ENCODE data around the gene CAMTA1.

Gene CAMTA1

DNA sequence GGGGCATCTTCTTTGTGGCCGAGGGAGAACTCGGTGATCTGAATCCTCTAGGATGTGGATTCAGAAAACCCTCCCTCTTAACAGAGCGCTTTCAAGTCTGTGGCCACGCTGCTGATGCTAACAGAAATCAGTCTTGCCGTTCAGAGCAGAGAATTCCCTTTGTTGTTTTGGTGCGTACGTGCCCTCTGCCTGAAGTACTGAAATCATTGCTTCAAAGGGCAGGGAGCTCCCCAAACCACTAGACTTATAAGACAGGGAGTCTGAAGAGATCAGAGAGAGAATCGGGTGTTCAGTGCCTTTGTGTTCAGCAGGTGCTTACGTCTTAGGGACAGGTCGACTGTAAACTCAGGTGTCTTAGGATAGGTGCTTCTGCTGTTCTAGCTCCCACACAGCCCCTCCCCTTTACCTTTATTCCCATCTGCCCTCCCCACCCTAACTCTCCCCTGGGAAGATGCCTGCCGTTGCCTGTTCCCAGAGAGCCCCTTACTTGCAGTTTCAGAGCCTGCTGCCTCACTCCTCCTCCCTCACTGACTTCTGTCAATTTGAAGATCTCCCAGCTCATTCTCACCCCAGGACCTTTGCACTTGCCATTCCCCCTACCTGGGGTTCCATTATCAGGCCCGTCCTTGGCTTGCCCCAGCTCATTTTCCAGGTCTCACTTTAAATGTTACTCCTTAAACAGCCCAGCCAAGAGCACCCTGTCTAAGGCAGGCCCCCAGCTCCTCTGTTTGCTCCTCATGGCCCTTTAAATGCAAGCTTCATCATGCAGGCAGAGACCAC is 143.0 kb downstream of the CAMTA1 start:
- DNase-seq (ENCODE audit: low spot score) = no peak

DNA sequence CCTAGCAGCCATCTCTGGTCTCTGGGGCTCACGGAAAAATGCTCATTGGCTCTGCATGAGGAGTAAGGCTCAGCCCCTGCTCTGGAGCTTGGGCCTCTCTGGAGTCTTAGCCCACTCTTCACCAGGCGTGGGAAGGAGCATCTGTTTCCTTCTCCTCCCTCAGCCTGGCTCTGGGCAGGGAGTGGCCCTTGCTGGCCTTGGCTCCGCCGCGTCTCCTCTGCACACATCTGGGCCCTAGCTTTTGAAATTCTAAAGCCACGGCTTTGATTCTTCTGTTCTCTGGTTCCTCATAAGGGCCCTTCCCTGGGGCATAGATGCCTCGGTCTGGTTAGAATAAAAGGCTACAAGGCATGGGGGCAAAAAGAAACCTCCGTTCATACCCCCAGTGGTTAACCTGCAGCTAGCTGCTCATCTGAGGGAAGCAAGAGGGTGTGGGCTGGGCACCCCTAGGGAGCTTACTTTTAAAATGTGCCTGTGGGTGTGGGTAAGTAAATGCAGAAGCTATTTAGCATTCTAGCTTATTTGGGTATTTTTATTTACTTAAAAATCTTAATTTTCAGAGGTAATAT is 145.6 kb downstream of the CAMTA1 start:
- no peak for DNase-seq (ENCODE audit: low spot score)

DNA sequence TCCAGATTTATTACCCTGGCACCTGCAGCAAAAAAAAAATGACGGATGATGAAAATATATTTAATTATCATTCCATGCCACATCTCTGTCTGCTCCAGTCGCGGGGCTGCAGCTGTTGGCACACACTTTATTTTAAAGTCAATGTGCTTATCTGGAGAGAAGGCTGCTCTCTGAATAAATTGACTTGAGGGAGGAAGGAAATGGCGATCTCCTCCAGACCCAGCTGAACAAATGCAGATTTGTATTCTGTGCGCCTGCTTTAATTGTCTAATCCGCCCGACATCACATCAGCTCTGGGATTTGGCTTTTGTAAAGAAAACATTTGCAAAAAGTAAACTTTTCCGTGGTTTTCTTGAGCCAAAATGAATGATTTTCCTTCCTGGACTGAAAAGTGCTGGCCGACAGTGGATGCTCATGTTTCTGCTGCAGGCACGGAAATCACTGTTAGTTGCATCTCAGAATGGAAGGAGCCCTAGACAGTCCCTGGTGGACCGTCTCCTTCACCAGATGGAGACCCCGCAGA is 150.2 kb downstream of the CAMTA1 start:
- DNase-seq (ENCODE audit: low spot score) = no peak

GRCh38 chr1:6935911-6936690 is 150.8 kb downstream of the CAMTA1 start:
- DNase-seq (ENCODE audit: low spot score) = no peak

DNA sequence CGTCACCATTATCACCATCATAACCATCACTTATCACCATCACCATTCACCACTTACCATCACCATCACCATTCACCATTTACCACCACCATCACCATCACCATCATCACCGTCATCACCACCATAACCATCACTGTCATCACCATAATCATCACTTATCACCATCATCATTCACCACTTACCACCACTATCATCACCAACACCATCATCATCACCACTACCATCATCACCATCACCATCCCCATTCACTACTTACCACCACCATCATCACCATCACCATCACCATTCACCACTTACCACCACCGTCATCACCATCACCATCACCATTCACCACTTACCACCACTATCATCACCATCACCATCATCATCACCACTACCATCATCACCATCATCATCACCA is 151.8 kb downstream of the CAMTA1 start:
- DNase-seq (ENCODE audit: low spot score) = no peak

DNA sequence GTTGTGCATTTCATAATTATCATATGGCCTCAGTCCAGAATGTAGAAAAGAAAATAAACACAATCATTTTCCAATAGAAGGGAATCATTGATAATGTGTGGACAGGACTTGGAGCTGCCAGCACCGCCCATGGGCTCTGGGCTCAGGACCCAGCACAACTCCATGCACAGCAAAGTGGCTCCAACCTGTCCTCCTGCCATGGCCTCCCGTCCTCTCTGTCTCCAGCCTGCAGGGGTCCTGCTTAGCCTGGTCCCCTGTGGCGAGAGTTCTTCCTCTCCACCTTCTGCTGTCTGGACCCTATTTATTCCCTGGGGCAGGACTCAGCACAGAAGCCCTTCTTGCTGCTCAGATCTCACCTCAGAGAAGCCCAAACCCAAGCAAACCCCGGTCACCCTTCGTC is 154.1 kb downstream of the CAMTA1 start:
- DNase-seq (ENCODE audit: low spot score) = no peak

DNA sequence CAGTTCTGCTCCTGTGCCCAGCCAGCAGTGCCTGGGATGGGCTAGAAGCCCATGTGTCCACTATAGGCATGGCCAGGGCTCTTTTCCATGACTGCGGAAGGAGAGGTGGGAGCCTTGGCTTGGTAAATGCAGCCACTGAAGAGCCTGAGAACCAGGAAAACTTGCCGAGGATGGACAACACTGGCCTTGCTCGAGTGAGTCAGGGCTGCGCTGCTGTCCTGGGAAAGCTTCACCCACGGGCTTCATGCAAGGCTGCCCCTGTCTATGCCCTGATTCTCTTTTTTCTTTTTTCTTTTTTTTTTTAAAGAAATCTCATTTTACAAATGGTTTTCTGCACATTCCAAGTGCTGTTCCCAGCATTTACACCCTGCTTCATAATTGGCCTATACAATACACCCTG is 156.5 kb downstream of the CAMTA1 start:
- DNase-seq (ENCODE audit: low spot score) = no peak

- DNase-seq (ENCODE audit: low spot score) = no peak
Observed at GRCh38 chr1:6942990-6943389, 157.7 kb downstream of the CAMTA1 start.

DNA sequence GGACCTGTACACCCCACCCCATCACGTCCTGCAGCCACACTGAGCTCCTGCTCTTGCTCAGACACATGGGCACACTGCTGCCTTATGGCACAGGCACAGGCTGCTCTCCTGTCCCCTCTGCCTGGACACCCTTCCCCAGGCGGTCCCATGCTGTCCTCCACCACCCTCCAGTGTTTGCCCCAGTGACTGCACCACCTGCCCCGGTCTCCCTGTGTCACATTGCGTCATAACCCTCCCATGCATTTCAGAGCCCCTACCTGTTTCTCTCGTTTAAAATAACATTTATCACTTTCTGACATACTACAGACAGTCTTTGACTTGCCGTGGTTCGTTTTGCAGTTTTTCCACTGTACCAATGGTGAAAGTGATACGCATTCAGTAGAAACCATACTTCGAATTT is 159.2 kb downstream of the CAMTA1 start:
- no peak for DNase-seq (ENCODE audit: low spot score)

- no peak for DNase-seq (ENCODE audit: low spot score)
Observed at GRCh38 chr1:6947952-6948351, 162.7 kb downstream of the CAMTA1 start.

DNA sequence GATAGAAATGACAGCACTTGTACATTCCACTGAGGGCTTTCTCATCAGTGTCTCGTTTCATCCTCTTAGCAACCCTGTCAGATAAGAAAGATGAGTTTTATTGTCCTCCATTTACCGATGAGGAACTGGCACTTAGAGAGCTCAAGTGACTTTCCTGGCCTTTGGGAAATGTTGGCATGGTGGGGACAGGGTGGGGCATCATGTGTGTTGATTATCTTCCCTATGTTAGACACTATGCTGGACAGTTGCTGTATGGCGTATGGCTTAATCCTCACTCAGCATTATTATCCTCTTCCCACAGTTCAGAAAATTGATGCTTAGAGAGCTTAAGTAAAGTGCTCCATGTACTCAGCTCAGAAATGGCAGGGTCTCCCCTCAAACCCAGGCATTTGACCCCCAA is 163.2 kb downstream of the CAMTA1 start:
- no peak for DNase-seq (ENCODE audit: low spot score)

GRCh38 chr1:6948861-6949260 is 163.6 kb downstream of the CAMTA1 start:
- DNase-seq (ENCODE audit: low spot score) = no peak

GRCh38 chr1:6950001-6950765 is 164.9 kb downstream of the CAMTA1 start:
- no peak for DNase-seq (ENCODE audit: low spot score)

DNA sequence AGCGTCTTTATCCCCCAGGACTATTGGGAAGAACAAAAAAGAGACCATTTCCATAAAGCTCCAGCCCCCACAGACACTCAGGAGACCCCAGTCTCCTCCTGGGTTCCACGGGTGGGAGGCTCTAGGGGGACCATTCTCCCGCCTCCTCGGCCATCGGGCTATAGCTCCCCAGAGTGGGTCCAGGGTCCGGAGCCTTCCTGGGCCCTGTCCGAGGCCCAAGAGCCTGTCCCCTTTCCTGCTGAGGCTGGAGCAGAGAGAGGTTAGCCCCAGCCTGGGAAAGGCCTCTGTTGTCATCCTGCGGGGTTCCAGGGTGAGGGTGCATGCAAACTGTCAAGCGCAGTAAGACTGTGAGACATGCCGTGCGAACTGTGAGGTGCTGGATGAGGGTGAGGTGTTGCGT is 166.3 kb downstream of the CAMTA1 start:
- DNase-seq (ENCODE audit: low spot score) = no peak

DNA sequence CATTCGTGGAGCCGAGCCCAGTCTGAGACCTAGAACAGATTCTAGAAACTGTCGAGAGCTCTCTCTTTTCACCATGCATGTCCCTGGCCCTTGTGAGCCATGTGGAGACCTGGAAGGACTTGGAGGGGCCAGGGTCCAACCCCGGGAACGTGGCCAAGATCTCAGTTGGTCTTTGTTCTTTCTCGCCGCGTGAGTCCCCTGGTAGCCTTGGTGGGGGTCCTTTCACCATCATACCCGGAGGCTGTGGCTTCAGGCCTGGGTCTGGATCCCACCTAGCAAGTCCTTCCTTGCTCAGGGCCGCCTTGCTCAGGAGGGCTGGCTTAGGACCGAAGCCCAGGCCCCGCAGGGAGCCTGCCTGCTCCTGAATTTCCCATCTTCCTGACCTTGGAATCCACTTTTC is 168.0 kb downstream of the CAMTA1 start:
- DNase-seq (ENCODE audit: low spot score) = no peak

DNA sequence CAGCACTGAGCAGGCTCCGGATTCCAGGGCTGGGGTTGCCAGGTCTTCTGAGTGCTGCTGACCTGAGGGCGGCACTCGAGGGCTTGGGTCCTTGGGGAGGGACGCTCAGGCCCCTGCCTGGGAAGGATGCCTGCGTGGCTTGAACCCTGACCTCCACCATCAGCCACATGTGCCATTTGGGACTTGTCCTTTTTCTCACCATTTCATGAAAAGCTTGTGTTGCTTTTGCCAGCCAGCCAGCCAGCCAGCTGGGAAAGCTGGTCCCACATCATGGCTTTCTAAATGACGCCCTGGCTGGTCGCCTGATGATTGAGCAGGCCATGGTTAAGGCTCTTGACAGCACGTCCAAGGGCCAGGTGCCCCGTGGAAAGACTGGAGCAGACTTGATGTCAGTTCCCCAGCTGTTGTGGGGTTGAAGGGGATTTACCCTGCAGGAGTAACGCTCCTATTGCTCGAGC is 168.7 kb downstream of the CAMTA1 start:
- DNase-seq (ENCODE audit: low spot score) = no peak

DNA sequence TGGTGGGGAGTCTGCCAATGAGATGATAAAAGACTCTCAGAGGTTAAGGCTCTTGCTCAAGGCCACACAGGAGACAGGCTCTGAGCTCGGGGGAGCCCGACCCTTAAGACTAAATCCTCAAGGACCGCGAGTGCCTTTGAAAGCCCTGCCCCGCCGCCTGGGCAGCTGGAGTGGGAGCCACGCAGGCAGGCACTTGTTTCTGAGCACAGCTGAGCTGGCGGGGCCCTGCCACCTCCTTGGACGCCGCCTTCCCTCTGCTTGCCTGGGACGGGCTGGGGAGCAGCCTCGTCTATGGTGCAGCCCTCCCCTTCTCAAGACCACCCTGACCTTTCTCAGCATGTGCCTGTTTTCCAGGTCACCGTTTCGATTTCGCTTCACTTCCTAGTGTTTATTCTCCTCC is 169.3 kb downstream of the CAMTA1 start:
- DNase-seq (ENCODE audit: low spot score) = no peak

GRCh38 chr1:6955357-6956094 is 170.3 kb downstream of the CAMTA1 start:
- no peak for DNase-seq (ENCODE audit: low spot score)

- DNase-seq (ENCODE audit: low spot score) = no peak
Observed at GRCh38 chr1:6956488-6957159, 171.4 kb downstream of the CAMTA1 start.

DNA sequence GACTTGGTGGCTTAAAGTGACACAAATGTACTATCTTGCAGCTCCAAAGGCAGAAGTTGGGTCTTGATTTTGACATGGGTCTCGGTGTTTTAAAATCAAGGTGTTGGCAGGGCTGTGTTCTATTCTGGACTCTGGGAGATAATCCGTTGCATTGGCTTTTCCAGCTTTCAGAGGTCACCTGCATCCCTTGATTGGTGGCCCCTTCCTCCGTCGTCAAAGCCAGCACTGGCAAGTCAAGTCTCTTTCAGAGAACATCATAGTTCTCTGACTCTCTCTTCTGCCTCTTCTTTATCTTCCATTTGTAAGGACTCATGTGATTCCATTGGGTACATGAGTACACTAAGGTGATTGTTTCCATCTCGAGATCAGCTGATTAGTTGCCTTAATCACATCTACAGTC is 172.1 kb downstream of the CAMTA1 start:
- DNase-seq (ENCODE audit: low spot score) = no peak
